ENCODE data around the gene C5. TPM values are rescaled to one million over a fixed set of nuclear protein-coding genes. Genes with fewer than 3 reads are reported as not detected.
A peak's percentile ranks its signal among the peaks of the same experiment; 100 is the strongest.
"Not testable (repeated sequence)": the region's sequence is repeated elsewhere in the genome, so short reads cannot be mapped to it uniquely, and the experiment has no call there.

C5 gene
- total RNA-seq, 1 experiment from 2014 or later: 10.2 TPM

DNA sequence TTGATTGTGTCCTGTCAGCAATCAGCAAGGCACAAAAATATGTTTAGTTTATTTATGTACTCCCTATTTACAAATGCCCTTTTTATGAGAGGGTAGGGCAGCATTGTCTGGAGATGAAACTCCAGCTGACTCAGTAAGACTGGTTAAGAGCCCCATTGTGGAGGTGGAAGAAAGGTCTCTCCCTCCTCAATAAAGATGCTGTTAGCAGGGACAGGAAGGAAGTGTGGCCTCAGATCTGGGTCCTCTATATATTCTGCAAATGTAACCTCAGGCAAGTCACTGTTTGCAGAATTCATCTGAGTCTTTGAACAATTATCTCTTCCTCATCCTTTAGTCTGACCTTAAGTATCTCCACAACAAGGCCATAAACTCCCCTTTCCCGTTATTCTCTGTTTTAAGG lies 75.2 kb downstream of the C5 start:
- no peaks in the 10 kb centered on the region for H4K20me1 ChIP-seq (ENCODE audit: insufficient read depth, low read depth, low read length)
- no peaks in the 10 kb centered on the region for H3K9me2 ChIP-seq (replicated peaks; ENCODE audit: insufficient read depth, low read length)
- no peak overlapping the region for H3K4me2 ChIP-seq (ENCODE audit: low read depth, low read length, poor library complexity, severe bottlenecking)
- DNase-seq: no peak
- H3K27me3 ChIP-seq (ENCODE audit: low read length): no peaks in the 10 kb centered on the region
- H3K79me2 ChIP-seq (ENCODE audit: low read length): no peaks in the 10 kb centered on the region
- peak overlapping the region; percentile 76; the same call in 1 of the 2 replicates for H2AFZ ChIP-seq (ENCODE audit: low read length)
- no peak overlapping the region for H3K4me3 ChIP-seq (ENCODE audit: low read length)
- no peaks in the 10 kb centered on the region for H3K36me3 ChIP-seq (ENCODE audit: insufficient read depth, low read length)
- H3K9me3 ChIP-seq (ENCODE audit: low read length): no peaks in the 10 kb centered on the region
- no peak overlapping the region for H3K9ac ChIP-seq (ENCODE audit: low read length)
- peaks cover 13% of the 10 kb centered on the region for H3K4me1 ChIP-seq (ENCODE audit: low read length)
- H3K27ac ChIP-seq (ENCODE audit: low read length): no peak overlapping the region

DNA sequence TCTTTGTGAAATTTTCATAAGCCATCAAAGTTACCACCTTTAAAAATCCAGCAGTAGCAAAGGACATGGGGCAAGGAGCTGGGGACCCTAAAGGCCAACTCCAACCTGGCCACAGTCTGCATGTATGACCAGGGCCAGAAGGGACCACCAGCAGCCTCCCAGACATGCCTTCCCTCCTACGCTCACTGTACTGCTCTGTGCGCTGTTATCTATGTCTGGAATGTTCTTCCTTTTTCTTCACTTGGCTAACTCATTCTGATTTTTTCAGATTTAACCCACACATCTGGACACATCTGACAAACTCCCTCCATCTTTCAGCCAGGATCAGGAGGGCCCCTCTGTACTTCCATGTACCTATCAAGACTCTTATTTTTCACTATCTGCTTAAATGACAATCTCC lies 75.9 kb downstream of the C5 start:
- H3K4me2 ChIP-seq (ENCODE audit: low read depth, low read length, poor library complexity, severe bottlenecking): no peak overlapping the region
- H3K9me2 ChIP-seq (replicated peaks; ENCODE audit: insufficient read depth, low read length): no peaks in the 10 kb centered on the region
- H3K27me3 ChIP-seq (ENCODE audit: low read length): no peaks in the 10 kb centered on the region
- 0 out of 2 replicates have a peak overlapping the region, but pooled peaks have one; percentile 76 for H2AFZ ChIP-seq (ENCODE audit: low read length)
- no peaks in the 10 kb centered on the region for H3K9me3 ChIP-seq (ENCODE audit: low read length)
- DNase-seq: no peak
- H3K4me3 ChIP-seq (ENCODE audit: low read length): no peak overlapping the region
- H3K79me2 ChIP-seq (ENCODE audit: low read length): no peaks in the 10 kb centered on the region
- no peak overlapping the region for H3K9ac ChIP-seq (ENCODE audit: low read length)
- H3K36me3 ChIP-seq (ENCODE audit: insufficient read depth, low read length): no peaks in the 10 kb centered on the region
- H3K27ac ChIP-seq (ENCODE audit: low read length): no peak overlapping the region
- H4K20me1 ChIP-seq (ENCODE audit: insufficient read depth, low read depth, low read length): no peaks in the 10 kb centered on the region
- H3K4me1 ChIP-seq (ENCODE audit: low read length): peaks cover 17% of the 10 kb centered on the region

DNA sequence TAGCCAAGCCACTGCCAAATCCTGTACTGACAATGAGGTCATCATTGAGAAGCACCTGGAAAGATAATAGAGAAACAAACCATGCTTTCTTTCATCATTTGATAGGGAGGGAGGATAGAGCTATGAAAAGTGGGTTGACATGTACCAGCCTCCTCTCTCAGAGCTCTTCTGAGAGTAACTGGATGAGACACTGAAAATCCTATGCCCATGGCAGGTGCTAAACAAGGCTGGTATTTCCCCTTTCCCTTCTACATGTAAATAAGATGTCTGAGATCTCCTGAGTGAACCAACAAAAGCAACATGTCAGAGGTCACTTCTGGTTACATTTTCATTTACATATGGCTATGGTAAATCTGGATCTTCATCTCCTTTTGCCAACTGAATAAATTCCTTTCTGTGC lies 78.1 kb downstream of the C5 start:
- Histone ChIP-seq H3K9ac (ENCODE audit: low read length) (no peak overlapping the region), H3K27ac (ENCODE audit: low read length) (no peak overlapping the region), H3K4me1 (ENCODE audit: low read length) (peaks cover 17% of the 10 kb centered on the region), H4K20me1 (ENCODE audit: insufficient read depth, low read depth, low read length) (no peaks in the 10 kb centered on the region), H3K9me2 (replicated peaks; ENCODE audit: insufficient read depth, low read length) (no peaks in the 10 kb centered on the region), H3K4me3 (ENCODE audit: low read length) (no peak overlapping the region), H2AFZ (ENCODE audit: low read length) (no peak overlapping the region; the same call in 1 of the 2 replicates), H3K4me2 (ENCODE audit: low read depth, low read length, poor library complexity, severe bottlenecking) (no peak overlapping the region), H3K9me3 (ENCODE audit: low read length) (no peaks in the 10 kb centered on the region), H3K36me3 (ENCODE audit: insufficient read depth, low read length) (no peaks in the 10 kb centered on the region), H3K27me3 (ENCODE audit: low read length) (no peaks in the 10 kb centered on the region), H3K79me2 (ENCODE audit: low read length) (no peaks in the 10 kb centered on the region)
- no peak for DNase-seq

DNA sequence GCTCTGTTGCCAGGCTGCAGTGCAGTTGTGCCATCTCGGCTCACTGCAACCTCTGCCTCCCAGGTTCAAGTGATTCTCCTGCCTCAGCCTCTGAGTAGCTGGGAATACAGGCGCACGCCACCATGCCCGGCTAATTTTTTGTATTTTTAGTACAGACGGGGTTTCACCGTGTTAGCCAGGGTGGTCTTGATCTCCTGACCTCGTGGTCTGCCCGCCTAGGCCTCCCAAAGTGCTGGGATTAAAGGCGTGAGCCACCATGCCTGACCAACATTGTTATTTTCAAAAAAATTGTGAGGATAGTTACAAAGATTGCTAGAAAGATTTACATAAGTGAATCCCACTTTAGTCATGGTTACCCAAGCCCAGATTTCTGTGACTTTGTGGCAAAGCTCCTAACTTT lies 78.6 kb downstream of the C5 start:
- H3K4me2 ChIP-seq (ENCODE audit: low read depth, low read length, poor library complexity, severe bottlenecking); H3K27me3 ChIP-seq (ENCODE audit: low read length); H3K4me3 ChIP-seq (ENCODE audit: low read length); H3K79me2 ChIP-seq (ENCODE audit: low read length); H3K9ac ChIP-seq (ENCODE audit: low read length); H3K9me3 ChIP-seq (ENCODE audit: low read length); H3K27ac ChIP-seq (ENCODE audit: low read length); H3K36me3 ChIP-seq (ENCODE audit: insufficient read depth, low read length); H4K20me1 ChIP-seq (ENCODE audit: insufficient read depth, low read depth, low read length); H2AFZ ChIP-seq (ENCODE audit: low read length); H3K9me2 ChIP-seq (replicated peaks; ENCODE audit: insufficient read depth, low read length); DNase-seq: not testable (repeated sequence)
- peaks cover 17% of the 10 kb centered on the region for H3K4me1 ChIP-seq (ENCODE audit: low read length)

DNA sequence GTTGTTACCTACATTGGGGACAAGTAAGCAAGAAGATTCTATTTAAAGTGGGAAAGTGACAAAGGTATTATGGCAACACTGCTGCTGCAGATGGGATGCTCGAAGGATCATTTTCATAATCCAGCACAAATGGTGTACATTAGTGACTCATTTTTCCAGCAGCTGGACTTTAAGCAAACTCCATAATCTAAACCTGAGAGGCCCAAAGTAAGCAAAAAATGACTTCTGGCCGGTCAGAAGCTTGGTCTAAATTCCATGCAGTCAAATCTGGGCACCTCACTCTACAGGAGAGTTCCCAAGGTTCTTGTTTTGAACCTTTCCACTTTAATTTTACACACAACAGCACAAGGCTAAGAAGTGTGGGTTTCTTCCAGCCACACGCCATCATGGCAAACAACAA lies 79.8 kb downstream of the C5 start:
- H3K36me3 ChIP-seq (ENCODE audit: insufficient read depth, low read length): no peaks in the 10 kb centered on the region
- H3K9ac ChIP-seq (ENCODE audit: low read length): no peak overlapping the region

DNA sequence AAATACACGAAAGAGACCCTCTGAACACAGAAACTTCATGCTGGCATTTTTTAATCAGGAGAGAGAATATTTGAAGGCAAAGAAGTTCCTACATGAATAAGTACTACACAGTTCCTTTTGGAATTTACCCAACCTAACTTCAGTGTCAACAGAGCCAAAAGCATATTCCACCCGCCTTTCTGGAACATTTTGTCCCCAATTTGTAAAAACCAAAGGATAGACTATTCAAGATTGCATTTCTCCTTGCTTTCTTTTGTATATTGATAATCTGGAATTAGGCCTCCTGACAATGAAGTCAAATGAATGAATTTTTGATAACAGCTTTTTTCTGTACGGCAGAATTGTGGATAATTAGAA lies 84.1 kb downstream of the C5 start:
- Histone ChIP-seq H3K9ac (ENCODE audit: low read length) (no peak overlapping the region), H2AFZ (ENCODE audit: low read length) (no peak overlapping the region), H3K4me1 (ENCODE audit: low read length) (peaks cover 10% of the 10 kb centered on the region), H3K27me3 (ENCODE audit: low read length) (no peaks in the 10 kb centered on the region), H3K9me3 (ENCODE audit: low read length) (no peaks in the 10 kb centered on the region), H3K4me2 (ENCODE audit: low read depth, low read length, poor library complexity, severe bottlenecking) (no peak overlapping the region), H3K27ac (ENCODE audit: low read length) (no peak overlapping the region), H3K36me3 (ENCODE audit: insufficient read depth, low read length) (no peaks in the 10 kb centered on the region), H3K4me3 (ENCODE audit: low read length) (no peak overlapping the region), H4K20me1 (ENCODE audit: insufficient read depth, low read depth, low read length) (no peaks in the 10 kb centered on the region), H3K9me2 (replicated peaks; ENCODE audit: insufficient read depth, low read length) (no peaks in the 10 kb centered on the region), H3K79me2 (ENCODE audit: low read length) (no peaks in the 10 kb centered on the region)
- no peak for DNase-seq

More for the DNA sequence above, 79.8 kb downstream of the C5 start:
- no peaks in the 10 kb centered on the region for H3K27me3 ChIP-seq (ENCODE audit: low read length)
- H4K20me1 ChIP-seq (ENCODE audit: insufficient read depth, low read depth, low read length): no peaks in the 10 kb centered on the region
- peaks cover 17% of the 10 kb centered on the region for H3K4me1 ChIP-seq (ENCODE audit: low read length)
- no peaks in the 10 kb centered on the region for H3K9me2 ChIP-seq (replicated peaks; ENCODE audit: insufficient read depth, low read length)
- no peak overlapping the region for H3K27ac ChIP-seq (ENCODE audit: low read length)
- no peak overlapping the region for H3K4me2 ChIP-seq (ENCODE audit: low read depth, low read length, poor library complexity, severe bottlenecking)
- H3K79me2 ChIP-seq (ENCODE audit: low read length): no peaks in the 10 kb centered on the region
- no peak for DNase-seq
- no peak overlapping the region for H3K4me3 ChIP-seq (ENCODE audit: low read length)
- no peak overlapping the region for H2AFZ ChIP-seq (ENCODE audit: low read length)
- H3K9me3 ChIP-seq (ENCODE audit: low read length): no peaks in the 10 kb centered on the region

DNA sequence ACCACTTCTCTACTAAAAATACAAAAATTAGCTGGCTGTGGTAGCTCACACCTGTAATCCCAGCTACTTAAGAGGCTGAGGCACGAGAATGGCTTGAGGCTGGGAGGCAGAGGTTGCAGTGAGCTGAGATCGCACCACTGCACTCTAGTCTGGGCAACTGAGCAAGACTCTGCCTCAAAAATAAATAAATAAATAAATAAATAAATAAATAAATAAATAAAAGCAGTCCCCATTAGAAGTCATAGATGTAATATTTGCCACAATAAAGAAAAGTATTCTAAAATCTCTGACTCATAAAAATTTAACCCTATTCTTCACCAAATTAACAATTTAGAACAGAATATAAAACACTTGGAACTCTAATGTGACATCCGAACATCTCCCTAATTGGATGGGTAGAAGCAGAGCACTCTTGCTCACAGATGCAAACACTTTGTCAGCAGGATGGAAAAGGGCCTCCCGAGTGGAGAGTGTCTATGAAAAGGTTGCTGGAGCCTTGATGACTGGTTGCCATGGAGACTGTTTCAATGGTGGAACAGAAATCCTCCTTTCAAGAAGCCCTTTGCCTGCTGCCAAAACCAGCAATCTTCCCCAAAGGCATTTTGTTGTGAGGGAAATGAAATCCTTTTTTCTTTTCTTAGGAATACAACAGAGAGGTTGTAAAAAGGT lies 84.6 kb downstream of the C5 start:
- H3K27me3 ChIP-seq (ENCODE audit: low read length): no peaks in the 10 kb centered on the region
- H3K9me2 ChIP-seq (replicated peaks; ENCODE audit: insufficient read depth, low read length): no peaks in the 10 kb centered on the region
- H2AFZ ChIP-seq (ENCODE audit: low read length): no peak overlapping the region
- no peak for DNase-seq
- no peaks in the 10 kb centered on the region for H3K36me3 ChIP-seq (ENCODE audit: insufficient read depth, low read length)
- no peak overlapping the region for H3K27ac ChIP-seq (ENCODE audit: low read length)
- H3K79me2 ChIP-seq (ENCODE audit: low read length): no peaks in the 10 kb centered on the region
- no peak overlapping the region for H3K9ac ChIP-seq (ENCODE audit: low read length)
- no peak overlapping the region for H3K4me2 ChIP-seq (ENCODE audit: low read depth, low read length, poor library complexity, severe bottlenecking)
- no peaks in the 10 kb centered on the region for H4K20me1 ChIP-seq (ENCODE audit: insufficient read depth, low read depth, low read length)
- no peak overlapping the region for H3K4me3 ChIP-seq (ENCODE audit: low read length)
- H3K9me3 ChIP-seq (ENCODE audit: low read length): no peaks in the 10 kb centered on the region
- peaks cover 10% of the 10 kb centered on the region for H3K4me1 ChIP-seq (ENCODE audit: low read length)

DNA sequence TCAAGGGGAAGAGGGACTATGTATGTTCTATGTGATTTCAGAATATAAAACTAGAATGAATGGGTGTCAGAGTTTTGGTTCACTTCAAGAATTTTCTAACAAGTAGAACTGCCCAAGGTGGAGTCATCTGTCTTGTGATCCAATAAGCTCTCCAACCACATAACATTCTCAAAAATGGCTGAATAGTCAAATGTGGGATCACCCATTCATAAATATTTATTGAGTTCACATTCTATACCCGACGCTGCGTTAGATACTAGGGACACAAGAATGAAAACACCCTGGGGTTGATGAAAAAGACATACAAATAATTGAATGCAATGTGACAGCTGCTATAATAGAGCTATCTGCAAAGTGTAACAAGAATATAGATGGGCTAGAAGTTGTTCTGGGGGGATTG lies 88.1 kb downstream of the C5 start:
- H3K4me1 ChIP-seq (ENCODE audit: low read length): no peaks in the 10 kb centered on the region
- no peaks in the 10 kb centered on the region for H3K79me2 ChIP-seq (ENCODE audit: low read length)
- no peak overlapping the region for H3K4me3 ChIP-seq (ENCODE audit: low read length)
- H3K36me3 ChIP-seq (ENCODE audit: insufficient read depth, low read length): no peaks in the 10 kb centered on the region
- no peaks in the 10 kb centered on the region for H3K27me3 ChIP-seq (ENCODE audit: low read length)
- H3K9me2 ChIP-seq (replicated peaks; ENCODE audit: insufficient read depth, low read length): no peaks in the 10 kb centered on the region
- no peak overlapping the region for H3K27ac ChIP-seq (ENCODE audit: low read length)
- no peaks in the 10 kb centered on the region for H3K9me3 ChIP-seq (ENCODE audit: low read length)
- H2AFZ ChIP-seq (ENCODE audit: low read length): no peak overlapping the region
- DNase-seq: no peak
- no peak overlapping the region for H3K9ac ChIP-seq (ENCODE audit: low read length)
- H4K20me1 ChIP-seq (ENCODE audit: insufficient read depth, low read depth, low read length): no peaks in the 10 kb centered on the region
- H3K4me2 ChIP-seq (ENCODE audit: low read depth, low read length, poor library complexity, severe bottlenecking): no peak overlapping the region

DNA sequence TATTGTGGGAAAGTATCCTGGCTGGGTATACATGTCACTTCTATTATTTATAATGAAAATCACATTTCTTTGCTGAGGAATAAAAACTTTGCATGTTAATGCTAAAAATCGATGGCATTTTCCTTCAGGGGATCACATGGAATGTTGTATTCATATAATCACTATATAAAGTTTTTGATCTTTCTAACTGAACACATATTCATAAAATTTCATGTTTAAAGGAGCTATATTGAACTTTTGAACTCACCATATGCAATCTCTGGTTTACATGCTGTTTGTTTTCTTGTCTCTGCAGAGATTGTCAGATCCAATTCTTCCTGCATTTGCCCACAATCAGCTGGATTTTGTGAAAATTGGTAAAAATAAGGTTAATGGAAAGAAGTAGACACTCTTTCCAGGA lies 90.1 kb downstream of the C5 start:
- no peaks in the 10 kb centered on the region for H3K4me1 ChIP-seq (ENCODE audit: low read length)
- H3K27ac ChIP-seq (ENCODE audit: low read length): no peak overlapping the region
- H3K27me3 ChIP-seq (ENCODE audit: low read length): no peaks in the 10 kb centered on the region
- H3K9ac ChIP-seq (ENCODE audit: low read length): no peak overlapping the region
- DNase-seq: no peak
- no peak overlapping the region for H3K4me3 ChIP-seq (ENCODE audit: low read length)
- H2AFZ ChIP-seq (ENCODE audit: low read length): no peak overlapping the region
- H4K20me1 ChIP-seq (ENCODE audit: insufficient read depth, low read depth, low read length): no peaks in the 10 kb centered on the region
- H3K36me3 ChIP-seq (ENCODE audit: insufficient read depth, low read length): no peaks in the 10 kb centered on the region
- H3K9me2 ChIP-seq (replicated peaks; ENCODE audit: insufficient read depth, low read length): no peaks in the 10 kb centered on the region
- no peaks in the 10 kb centered on the region for H3K79me2 ChIP-seq (ENCODE audit: low read length)
- H3K4me2 ChIP-seq (ENCODE audit: low read depth, low read length, poor library complexity, severe bottlenecking): no peak overlapping the region
- H3K9me3 ChIP-seq (ENCODE audit: low read length): no peaks in the 10 kb centered on the region
